Activated CD8-positive, alpha-beta memory T cell treated with anti-CD3 and anti-CD28 coated beads for 36 hours (primary cell): Measurements from ENCODE around the gene ATM. TPM values are rescaled to one million over a fixed set of nuclear protein-coding genes. Genes with fewer than 3 reads are reported as not detected.
"Not testable (repeated sequence)": the region's sequence is repeated elsewhere in the genome, so short reads cannot be mapped to it uniquely, and the experiment has no call there.

Experiments used
- CTCF ChIA-PET: fragments of 350-600 bp; sonication (Branson Sonifier 250); formaldehyde crosslinking; loops from one replicate; lab custom pipeline; 2021; ENCODE audit warnings: antibody characterized with exemption; lab: Charles Lee
- POLR2A ChIA-PET: fragments of 350-600 bp; sonication (Branson Sonifier 250); formaldehyde crosslinking; loops from one replicate; lab custom pipeline; 2021; ENCODE audit warnings: antibody characterized with exemption; lab: Charles Lee
- total RNA-seq, 2 experiments: library from RNA; stranded (reverse); gene quantifications; one replicate each; pipeline ENCODE4 v1.2.3, GENCODE V29; 2021

The ATM gene
- total RNA-seq, 2 experiments from 2014 or later: 45.6 to 50.1 TPM

GRCh38 chr11:108322666-108323065 lies 99.8 kb downstream of the ATM start:
- POLR2A ChIA-PET: no interaction called here
- CTCF ChIA-PET: no interaction called here

- CTCF ChIA-PET: no interaction called here
- POLR2A ChIA-PET: no interaction called here
Measured at GRCh38 chr11:108324587-108324986, 101.7 kb downstream of the ATM start.

- CTCF ChIA-PET: no interaction called here
- POLR2A ChIA-PET: no interaction called here
Measured at GRCh38 chr11:108333403-108333899, 110.6 kb downstream of the ATM start.

- CTCF ChIA-PET: no interaction called here
- POLR2A ChIA-PET: no interaction called here
Measured at GRCh38 chr11:108338750-108339149, 115.9 kb downstream of the ATM start.

- ChIA-PET POLR2A (no interaction called here), CTCF (no interaction called here)
Measured at GRCh38 chr11:108340973-108341372, 118.1 kb downstream of the ATM start.

GRCh38 chr11:108341654-108342053 lies 118.8 kb downstream of the ATM start:
- ChIA-PET POLR2A (interaction anchor here (0.5 kb wide), 1 partner anchor 672 kb away, joined by 4 read pairs; no protein-coding TSS in a partner anchor), CTCF (no interaction called here)

- ChIA-PET CTCF (interaction anchor here (0.6 kb wide), 1 partner anchor 112 kb away, joined by 4 read pairs; no protein-coding TSS in a partner anchor), POLR2A (no interaction called here)
Measured at GRCh38 chr11:108343714-108344113, 120.8 kb downstream of the ATM start.

- ChIA-PET CTCF (interaction anchor here (0.9 kb wide), 1 partner anchor 34 kb away, joined by 3 read pairs; no protein-coding TSS in a partner anchor), POLR2A (no interaction called here)
Measured at GRCh38 chr11:108345767-108346166, 122.9 kb downstream of the ATM start.

- ChIA-PET CTCF (no interaction called here), POLR2A (no interaction called here)
Measured at GRCh38 chr11:108346451-108346850, 123.6 kb downstream of the ATM start.

GRCh38 chr11:108351468-108351867 lies 128.6 kb downstream of the ATM start:
- POLR2A ChIA-PET: no interaction called here
- CTCF ChIA-PET: no interaction called here

- CTCF ChIA-PET: interaction anchor here (0.6 kb wide), 1 partner anchor 356 kb away, joined by 3 read pairs; no protein-coding TSS in a partner anchor
- POLR2A ChIA-PET: no interaction called here
Measured at GRCh38 chr11:108364159-108364558, 141.3 kb downstream of the ATM start.

GRCh38 chr11:108368134-108368533 lies 145.3 kb downstream of the ATM start:
- ChIA-PET POLR2A (no interaction called here), CTCF (no interaction called here)

- ChIA-PET CTCF (no interaction called here), POLR2A (no interaction called here)
Measured at GRCh38 chr11:108369064-108369463, 146.2 kb downstream of the ATM start.

GRCh38 chr11:108370315-108370714 lies 147.4 kb downstream of the ATM start:
- ChIA-PET POLR2A (no interaction called here), CTCF (no interaction called here)

GRCh38 chr11:108370990-108371389 lies 148.1 kb downstream of the ATM start:
- CTCF ChIA-PET: no interaction called here

GRCh38 chr11:108373505-108373904 lies 150.6 kb downstream of the ATM start:
- POLR2A ChIA-PET, CTCF ChIA-PET: not testable (repeated sequence)

More at GRCh38 chr11:108370990-108371389, 148.1 kb downstream of the ATM start:
- POLR2A ChIA-PET: no interaction called here

GRCh38 chr11:108388576-108388975 lies 165.7 kb downstream of the ATM start:
- CTCF ChIA-PET: no interaction called here
- POLR2A ChIA-PET: no interaction called here

- CTCF ChIA-PET: no interaction called here
Measured at GRCh38 chr11:108392353-108392752, 169.5 kb downstream of the ATM start.

GRCh38 chr11:108393046-108393445 lies 170.2 kb downstream of the ATM start:
- CTCF ChIA-PET: no interaction called here

More at GRCh38 chr11:108392353-108392752, 169.5 kb downstream of the ATM start:
- POLR2A ChIA-PET: no interaction called here

GRCh38 chr11:108394744-108395284 lies 171.9 kb downstream of the ATM start:
- CTCF ChIA-PET: interaction anchor here (0.7 kb wide), 1 partner anchor 186 kb away, joined by 3 read pairs; no protein-coding TSS in a partner anchor
- POLR2A ChIA-PET: no interaction called here

More at GRCh38 chr11:108393046-108393445, 170.2 kb downstream of the ATM start:
- POLR2A ChIA-PET: no interaction called here

- CTCF ChIA-PET: not testable (repeated sequence)
- POLR2A ChIA-PET: interaction anchor here (0.7 kb wide), 1 partner anchor 17 kb away, joined by 9 read pairs; no protein-coding TSS in a partner anchor
Measured at GRCh38 chr11:108396672-108397071, 173.8 kb downstream of the ATM start.
